ENCODE results near the gene BLOC1S5. TPM values are rescaled to one million over a fixed set of nuclear protein-coding genes. Genes with fewer than 3 reads are reported as not detected.

BLOC1S5 gene
- total RNA-seq, 2 donors from 2014 or later, result 14.4 to 17.6 TPM

DNA sequence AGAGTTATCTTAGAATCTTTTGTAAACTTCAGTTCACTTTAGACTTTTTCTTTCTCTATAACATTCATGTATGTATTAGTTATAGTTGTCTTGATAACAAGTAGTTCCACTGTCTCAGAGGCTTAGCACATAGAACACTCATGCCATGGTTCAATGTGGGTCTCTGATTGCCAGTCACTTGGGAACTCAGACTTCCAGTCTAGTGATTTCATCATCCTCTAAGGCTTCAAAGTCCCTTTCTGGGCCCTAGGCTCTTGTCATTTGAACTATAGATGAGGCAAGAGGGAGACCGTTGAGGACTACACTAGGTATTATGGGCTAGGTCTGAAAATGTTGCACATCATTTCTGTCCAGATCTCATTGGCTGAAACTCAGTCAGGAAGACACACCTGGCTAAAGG, 46.5 kb upstream of the BLOC1S5 start:
- WGBS, 2 experiments (ENCODE audit: insufficient coverage in 1 of 2, insufficient read length in 1 of 2), result 89 to 91% methylated on average over 1 of the region's 1 CpG
- Histone ChIP-seq H3K9me3 (ENCODE audit: control insufficient read depth, low read length) (no peaks in the 10 kb centered on the region), H3K27ac (ENCODE audit: low read depth, low read length) (no peak overlapping the region), H3K4me1 (ENCODE audit: control insufficient read depth, insufficient read depth, low read length) (no peaks in the 10 kb centered on the region), H3K36me3 (ENCODE audit: control insufficient read depth, insufficient read depth, low read length) (no peaks in the 10 kb centered on the region), H3K27me3 (ENCODE audit: control insufficient read depth, insufficient read depth, low read length, poor library complexity, severe bottlenecking) (no peaks in the 10 kb centered on the region), H3K9ac (ENCODE audit: extremely low read depth, low read length, poor library complexity, severe bottlenecking) (no peak overlapping the region), H3K4me3 (ENCODE audit: low read length) (no peak overlapping the region)
- peaks cover 11% of the 10 kb centered on the region for H3K27me3 Mint-ChIP-seq (ENCODE audit: insufficient read depth)
- no peaks in the 10 kb centered on the region for H3K9me3 Mint-ChIP-seq
- no peak overlapping the region for H3K27ac Mint-ChIP-seq
- no peaks in the 10 kb centered on the region for H3K4me1 Mint-ChIP-seq
- H3K36me3 Mint-ChIP-seq (ENCODE audit: low read depth), result no peaks in the 10 kb centered on the region
- no peak for DNase-seq
- no peak overlapping the region for H3K4me3 Mint-ChIP-seq
- TF ChIP-seq, protein P1, sequence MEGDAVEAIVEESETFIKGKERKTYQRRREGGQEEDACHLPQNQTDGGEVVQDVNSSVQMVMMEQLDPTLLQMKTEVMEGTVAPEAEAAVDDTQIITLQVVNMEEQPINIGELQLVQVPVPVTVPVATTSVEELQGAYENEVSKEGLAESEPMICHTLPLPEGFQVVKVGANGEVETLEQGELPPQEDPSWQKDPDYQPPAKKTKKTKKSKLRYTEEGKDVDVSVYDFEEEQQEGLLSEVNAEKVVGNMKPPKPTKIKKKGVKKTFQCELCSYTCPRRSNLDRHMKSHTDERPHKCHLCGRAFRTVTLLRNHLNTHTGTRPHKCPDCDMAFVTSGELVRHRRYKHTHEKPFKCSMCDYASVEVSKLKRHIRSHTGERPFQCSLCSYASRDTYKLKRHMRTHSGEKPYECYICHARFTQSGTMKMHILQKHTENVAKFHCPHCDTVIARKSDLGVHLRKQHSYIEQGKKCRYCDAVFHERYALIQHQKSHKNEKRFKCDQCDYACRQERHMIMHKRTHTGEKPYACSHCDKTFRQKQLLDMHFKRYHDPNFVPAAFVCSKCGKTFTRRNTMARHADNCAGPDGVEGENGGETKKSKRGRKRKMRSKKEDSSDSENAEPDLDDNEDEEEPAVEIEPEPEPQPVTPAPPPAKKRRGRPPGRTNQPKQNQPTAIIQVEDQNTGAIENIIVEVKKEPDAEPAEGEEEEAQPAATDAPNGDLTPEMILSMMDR (conservative IDR thresholded peaks at IDR 0.05), result no peak

DNA sequence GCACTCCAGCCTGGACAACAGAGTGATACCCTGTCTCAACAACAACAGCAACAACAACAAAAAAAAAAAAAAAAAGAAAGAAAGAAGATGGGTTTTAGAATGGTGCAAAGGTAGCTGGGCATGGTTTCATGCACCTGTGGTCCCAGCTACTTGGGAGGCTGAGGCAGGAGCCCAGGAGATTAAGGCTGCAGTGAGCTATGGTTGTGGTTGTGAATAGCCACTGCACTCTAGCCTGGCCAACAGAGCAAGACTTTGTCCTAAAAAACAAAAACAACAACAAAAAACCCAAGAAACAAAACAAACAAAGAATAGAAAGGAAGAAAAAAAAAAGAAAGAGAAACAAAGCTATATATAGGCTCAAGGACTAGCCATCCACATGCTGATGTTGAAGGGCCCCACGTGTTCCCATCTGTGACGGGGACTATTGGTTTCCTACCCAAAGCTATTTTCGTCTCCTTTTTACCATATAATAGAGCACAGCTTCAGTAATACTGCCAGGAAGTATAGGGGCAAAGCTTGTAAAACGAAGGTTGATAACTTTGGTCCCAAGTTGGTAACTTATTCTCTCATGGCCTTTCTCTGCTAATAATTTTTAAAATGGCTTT, 46.0 kb upstream of the BLOC1S5 start:
- Mint-ChIP-seq H3K27ac (no peak overlapping the region), H3K27me3 (ENCODE audit: insufficient read depth) (peaks cover 11% of the 10 kb centered on the region), H3K4me3 (no peak overlapping the region), H3K4me1 (no peaks in the 10 kb centered on the region), H3K36me3 (ENCODE audit: low read depth) (no peaks in the 10 kb centered on the region), H3K9me3 (no peaks in the 10 kb centered on the region)
- no peak for DNase-seq
- TF ChIP-seq, protein P1 (conservative IDR thresholded peaks at IDR 0.05), result no peak
- Histone ChIP-seq H3K9me3 (ENCODE audit: control insufficient read depth, low read length) (no peaks in the 10 kb centered on the region), H3K4me1 (ENCODE audit: control insufficient read depth, insufficient read depth, low read length) (no peaks in the 10 kb centered on the region), H3K27ac (ENCODE audit: low read depth, low read length) (no peak overlapping the region), H3K27me3 (ENCODE audit: control insufficient read depth, insufficient read depth, low read length, poor library complexity, severe bottlenecking) (peaks cover 2% of the 10 kb centered on the region), H3K36me3 (ENCODE audit: control insufficient read depth, insufficient read depth, low read length) (no peaks in the 10 kb centered on the region), H3K9ac (ENCODE audit: extremely low read depth, low read length, poor library complexity, severe bottlenecking) (no peak overlapping the region), H3K4me3 (ENCODE audit: low read length) (no peak overlapping the region)
- 90% methylated on average over 4 of the region's 4 CpGs; no CpG with 5 or more reads in 1 of the 2 experiments for WGBS, 2 experiments (ENCODE audit: insufficient coverage in 1 of 2, insufficient read length in 1 of 2)

DNA sequence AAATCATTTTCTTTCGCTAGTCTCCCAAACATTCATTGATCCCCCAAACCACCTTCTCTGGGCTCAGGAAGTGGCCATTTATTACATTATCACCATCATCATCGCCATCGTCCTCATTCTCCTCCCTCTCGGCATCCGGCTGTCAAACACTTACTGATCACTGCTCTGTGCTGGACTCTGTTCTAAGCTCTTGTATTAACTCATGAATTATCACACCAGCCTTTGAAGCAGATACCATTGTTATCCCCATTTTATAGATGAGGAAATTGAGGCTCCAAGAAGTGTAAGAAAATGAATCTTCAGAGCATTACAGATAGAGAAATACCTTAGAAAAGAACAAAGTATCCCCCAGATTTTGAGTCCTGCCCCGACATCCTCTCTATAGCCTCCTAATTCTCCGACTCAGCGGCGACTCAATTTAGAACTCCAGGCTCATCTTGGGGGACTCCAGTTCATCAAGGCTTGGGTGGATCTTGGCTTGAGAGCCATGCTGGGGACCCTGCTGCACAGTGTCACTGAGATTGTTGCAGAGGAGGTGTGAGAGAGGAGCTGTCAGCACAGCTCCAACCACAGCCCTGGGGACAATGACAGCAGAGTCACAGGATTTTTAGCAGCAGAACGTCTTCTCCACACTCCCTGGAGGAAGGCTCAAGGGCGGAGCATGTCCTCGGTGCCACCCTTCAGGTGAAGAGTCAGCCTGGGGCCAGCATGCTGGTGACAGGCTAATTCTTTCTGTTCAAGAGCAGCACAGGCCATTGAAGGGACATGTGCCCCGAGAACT, 44.8 kb upstream of the BLOC1S5 start:
- no peak overlapping the region for H3K4me3 ChIP-seq (ENCODE audit: low read length)
- H3K27me3 ChIP-seq (ENCODE audit: control insufficient read depth, insufficient read depth, low read length, poor library complexity, severe bottlenecking), result peaks cover 7% of the 10 kb centered on the region
- 85 to 91% methylated on average over 9 to 13 of the region's 13 CpGs for WGBS, 2 experiments (ENCODE audit: insufficient coverage in 1 of 2, insufficient read length in 1 of 2)
- H3K9me3 ChIP-seq (ENCODE audit: control insufficient read depth, low read length), result no peaks in the 10 kb centered on the region
- H3K27ac Mint-ChIP-seq, result no peak overlapping the region
- DNase-seq, result no peak
- H3K4me3 Mint-ChIP-seq, result no peak overlapping the region
- TF ChIP-seq, protein P1 (conservative IDR thresholded peaks at IDR 0.05), result no peak
- no peak overlapping the region for H3K9ac ChIP-seq (ENCODE audit: extremely low read depth, low read length, poor library complexity, severe bottlenecking)
- no peaks in the 10 kb centered on the region for H3K4me1 Mint-ChIP-seq
- H3K27me3 Mint-ChIP-seq (ENCODE audit: insufficient read depth), result peaks cover 14% of the 10 kb centered on the region
- no peaks in the 10 kb centered on the region for H3K36me3 Mint-ChIP-seq (ENCODE audit: low read depth)
- no peaks in the 10 kb centered on the region for H3K36me3 ChIP-seq (ENCODE audit: control insufficient read depth, insufficient read depth, low read length)
- H3K27ac ChIP-seq (ENCODE audit: low read depth, low read length), result no peak overlapping the region
- H3K9me3 Mint-ChIP-seq, result no peaks in the 10 kb centered on the region
- no peaks in the 10 kb centered on the region for H3K4me1 ChIP-seq (ENCODE audit: control insufficient read depth, insufficient read depth, low read length)

Data from endodermal cell (in vitro differentiated cells).